WERI-Rb-1 (cell line): ENCODE results near the gene TEX38.
"Not testable (repeated sequence)": the region's sequence is repeated elsewhere in the genome, so short reads cannot be mapped to it uniquely, and the experiment has no call there.

Experiments
- DNase-seq: peaks from one replicate; pipeline ENCODE4 v3.0.0-alpha.2; 2020
- H3K27ac ChIP-seq: fragments of 250-450 bp; sonication (Bioruptor Pico); 2 replicates; pipeline ENCODE4 v1.5.1; 2020; ENCODE audit warnings: mild to moderate bottlenecking, moderate library complexity
- H3K27me3 ChIP-seq: fragments of 250-450 bp; sonication (Bioruptor Pico); 2 replicates; pipeline ENCODE4 v1.5.1; 2021; ENCODE audit warnings: mild to moderate bottlenecking, low read depth, moderate library complexity; ENCODE audit not compliant: insufficient read depth, severe bottlenecking
- H3K36me3 ChIP-seq: fragments of 250-450 bp; sonication (Bioruptor Pico); 2 replicates; pipeline ENCODE4 v1.5.1; 2020; ENCODE audit warnings: mild to moderate bottlenecking, moderate library complexity
- H3K4me3 ChIP-seq: 2 replicates; pipeline ENCODE4 v1.5.1; 2011; ENCODE audit warnings: low read depth, mild to moderate bottlenecking, control low read depth, low read length
- H3K9me3 ChIP-seq: fragments of 250-450 bp; sonication (Bioruptor Pico); 2 replicates; pipeline ENCODE4 v1.5.1; 2021; ENCODE audit warnings: mild to moderate bottlenecking, moderate library complexity; ENCODE audit not compliant: severe bottlenecking
- TF ChIP-seq, protein P1 (sequence below): IDR thresholded peaks from 2 replicates; pipeline ENCODE4 v1.5.1; 2011; ENCODE audit warnings: low read depth, mild to moderate bottlenecking, control low read depth, inconsistent platforms, low read length

TEX38 gene

DNA sequence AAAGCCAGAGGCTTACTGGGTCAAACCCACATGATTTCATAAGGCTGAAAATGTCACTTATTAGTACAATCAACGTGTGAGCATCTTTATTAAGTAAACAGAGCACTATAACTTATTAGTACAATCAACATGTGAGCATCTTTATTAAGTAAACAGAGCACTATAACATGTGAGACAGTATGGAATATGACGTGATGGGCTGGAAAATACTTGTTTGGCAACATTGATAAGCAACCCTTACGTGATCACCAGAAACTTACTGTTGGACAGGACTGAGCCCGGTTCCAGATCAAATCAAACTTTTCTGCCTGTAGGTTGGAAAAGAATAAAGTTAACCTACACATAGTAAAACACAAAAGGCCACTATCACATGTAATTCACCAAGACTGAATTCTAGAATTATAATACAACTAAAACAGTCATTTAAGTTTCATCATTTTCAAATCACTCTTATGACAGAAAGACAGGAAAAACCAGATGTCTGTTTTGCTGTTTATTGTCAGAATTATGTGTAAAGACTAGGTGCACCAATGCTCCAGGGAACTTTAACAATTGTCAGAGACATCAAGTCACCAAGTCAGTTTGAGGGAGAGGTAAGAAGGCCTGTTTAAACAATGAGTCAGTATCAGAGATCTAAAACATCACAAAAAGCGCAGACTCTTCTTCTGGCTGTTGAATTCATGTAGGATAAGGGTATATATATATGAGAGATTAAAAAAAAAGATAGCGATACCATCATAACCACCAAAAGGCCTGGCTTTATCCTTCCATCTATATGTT is 19.1 kb upstream of the TEX38 start:
- no peaks in the 10 kb centered on the region for H3K27me3 ChIP-seq
- H3K4me3 ChIP-seq, result no peak overlapping the region
- H3K36me3 ChIP-seq, result peaks cover 13% of the 10 kb centered on the region
- H3K9me3 ChIP-seq, result peaks cover 6% of the 10 kb centered on the region
- TF ChIP-seq, protein P1, sequence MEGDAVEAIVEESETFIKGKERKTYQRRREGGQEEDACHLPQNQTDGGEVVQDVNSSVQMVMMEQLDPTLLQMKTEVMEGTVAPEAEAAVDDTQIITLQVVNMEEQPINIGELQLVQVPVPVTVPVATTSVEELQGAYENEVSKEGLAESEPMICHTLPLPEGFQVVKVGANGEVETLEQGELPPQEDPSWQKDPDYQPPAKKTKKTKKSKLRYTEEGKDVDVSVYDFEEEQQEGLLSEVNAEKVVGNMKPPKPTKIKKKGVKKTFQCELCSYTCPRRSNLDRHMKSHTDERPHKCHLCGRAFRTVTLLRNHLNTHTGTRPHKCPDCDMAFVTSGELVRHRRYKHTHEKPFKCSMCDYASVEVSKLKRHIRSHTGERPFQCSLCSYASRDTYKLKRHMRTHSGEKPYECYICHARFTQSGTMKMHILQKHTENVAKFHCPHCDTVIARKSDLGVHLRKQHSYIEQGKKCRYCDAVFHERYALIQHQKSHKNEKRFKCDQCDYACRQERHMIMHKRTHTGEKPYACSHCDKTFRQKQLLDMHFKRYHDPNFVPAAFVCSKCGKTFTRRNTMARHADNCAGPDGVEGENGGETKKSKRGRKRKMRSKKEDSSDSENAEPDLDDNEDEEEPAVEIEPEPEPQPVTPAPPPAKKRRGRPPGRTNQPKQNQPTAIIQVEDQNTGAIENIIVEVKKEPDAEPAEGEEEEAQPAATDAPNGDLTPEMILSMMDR, result no peak
- no peak for DNase-seq
- no peak overlapping the region for H3K27ac ChIP-seq

DNA sequence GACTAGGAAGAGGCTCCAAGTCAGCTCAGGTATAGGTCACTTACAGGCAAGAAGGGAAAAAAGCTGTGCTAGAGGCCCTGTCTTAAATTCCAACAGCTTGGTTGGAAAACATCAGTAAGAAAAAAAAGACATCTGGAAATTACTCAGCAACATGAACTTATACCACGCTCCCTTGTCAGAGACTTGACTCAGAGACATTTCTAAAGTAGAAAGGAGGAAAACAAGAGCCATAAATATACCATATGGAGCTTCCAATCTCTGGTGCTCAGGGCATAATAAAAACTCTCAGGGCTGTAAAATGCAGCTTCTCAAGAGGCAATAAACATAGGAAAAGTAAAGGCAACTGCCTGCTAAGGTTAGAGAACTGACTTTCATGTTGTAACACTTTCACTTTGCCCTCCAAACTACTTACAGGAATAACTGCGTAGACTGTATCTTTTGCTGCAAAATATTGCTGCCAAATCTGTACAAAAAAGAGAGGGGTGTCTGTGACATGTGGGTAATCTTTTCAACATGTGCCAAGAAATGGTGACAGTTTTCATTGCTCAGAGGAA is 18.2 kb upstream of the TEX38 start:
- H3K9me3 ChIP-seq, result peaks cover 6% of the 10 kb centered on the region
- no peak for DNase-seq
- TF ChIP-seq, protein P1, result no peak
- no peak overlapping the region for H3K27ac ChIP-seq
- no peaks in the 10 kb centered on the region for H3K27me3 ChIP-seq
- H3K36me3 ChIP-seq, result peaks cover 21% of the 10 kb centered on the region
- H3K4me3 ChIP-seq, result no peak overlapping the region

DNA sequence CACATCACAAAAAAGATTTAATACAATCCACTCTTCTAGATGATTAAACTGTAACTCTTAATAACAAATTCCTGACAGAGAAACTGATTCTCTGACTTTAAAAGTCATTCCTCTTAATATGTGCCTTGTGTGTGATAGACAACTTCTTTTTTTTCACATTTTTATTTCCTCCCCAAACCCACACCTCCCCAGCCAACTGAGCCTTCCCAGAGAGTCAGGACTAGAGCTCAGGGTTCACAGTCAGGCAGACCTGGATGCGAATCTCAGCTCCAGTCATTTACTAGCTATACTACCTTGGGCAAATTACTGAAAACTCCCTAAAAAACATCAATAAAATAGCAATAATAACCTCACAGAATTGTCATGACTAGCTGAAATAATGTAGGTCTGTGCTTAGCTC is 17.6 kb upstream of the TEX38 start:
- TF ChIP-seq, protein P1, result no peak
- H3K27ac ChIP-seq, result no peak overlapping the region
- no peak overlapping the region for H3K4me3 ChIP-seq
- no peak for DNase-seq
- H3K9me3 ChIP-seq, result peaks cover 6% of the 10 kb centered on the region
- no peaks in the 10 kb centered on the region for H3K27me3 ChIP-seq
- H3K36me3 ChIP-seq, result peaks cover 21% of the 10 kb centered on the region

DNA sequence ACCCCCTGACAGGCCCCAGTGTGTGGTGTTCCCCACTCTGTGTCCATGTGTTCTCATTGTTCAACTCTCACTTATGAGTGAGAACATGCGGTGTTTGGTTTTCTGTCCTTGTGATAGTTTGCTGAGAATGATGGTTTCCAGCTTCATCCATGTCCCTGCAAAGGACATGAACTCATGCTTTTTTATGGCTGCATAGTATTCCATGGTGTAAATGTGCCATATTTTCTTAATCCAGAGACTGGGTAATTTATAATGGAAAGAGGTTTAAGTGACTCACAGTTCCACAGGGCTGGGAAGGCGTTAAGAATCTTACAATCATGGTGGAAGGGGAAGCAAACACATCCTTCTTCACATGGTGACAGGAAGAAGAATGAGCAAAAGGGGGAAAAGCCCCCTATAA is 17.0 kb upstream of the TEX38 start:
- H3K36me3 ChIP-seq, result peaks cover 17% of the 10 kb centered on the region
- H3K4me3 ChIP-seq, H3K9me3 ChIP-seq, H3K27ac ChIP-seq, DNase-seq, H3K27me3 ChIP-seq: not testable (repeated sequence)

DNA sequence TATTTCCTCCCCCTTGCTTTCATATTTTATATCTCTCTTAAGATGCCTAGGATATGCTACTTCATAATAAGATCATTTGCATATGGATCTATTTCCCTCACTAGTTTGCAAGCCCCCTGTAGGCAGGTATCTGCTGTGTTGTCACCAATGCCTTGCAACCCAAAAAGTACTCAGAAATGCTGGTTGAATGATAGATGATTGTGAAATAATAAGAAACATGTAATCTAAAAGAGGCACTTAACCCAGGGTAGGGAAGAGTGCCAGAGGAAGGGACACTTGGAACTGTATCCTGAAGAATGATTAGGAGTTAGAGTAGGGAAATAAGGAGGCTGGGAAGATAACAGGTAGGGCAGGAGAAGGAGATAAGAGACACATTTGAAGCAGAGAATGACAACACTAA is 15.8 kb upstream of the TEX38 start:
- no peaks in the 10 kb centered on the region for H3K27me3 ChIP-seq
- TF ChIP-seq, protein P1, result no peak
- H3K9me3 ChIP-seq, result no peaks in the 10 kb centered on the region
- no peak overlapping the region for H3K4me3 ChIP-seq
- peaks cover 16% of the 10 kb centered on the region for H3K36me3 ChIP-seq
- no peak for DNase-seq
- no peak overlapping the region for H3K27ac ChIP-seq

DNA sequence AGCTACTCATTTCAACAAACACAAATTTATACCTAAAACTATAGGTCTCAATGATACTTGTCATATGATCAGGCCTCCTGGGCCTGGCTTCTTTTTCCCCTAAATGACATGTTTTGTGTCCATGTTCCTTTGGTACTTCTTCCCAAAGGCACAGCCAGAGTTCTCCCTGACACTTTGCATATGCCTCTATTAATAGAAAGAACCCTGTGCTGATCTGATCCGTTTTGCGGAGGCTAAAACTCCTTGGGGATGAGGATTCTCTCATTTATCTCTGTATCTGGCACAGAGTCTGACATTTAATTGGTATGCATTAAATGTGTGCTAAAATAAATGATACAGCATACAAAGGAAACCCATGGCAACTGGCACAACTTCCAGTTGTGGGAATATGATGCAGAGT is 15.0 kb upstream of the TEX38 start:
- Histone ChIP-seq H3K36me3 (peaks cover 13% of the 10 kb centered on the region), H3K27ac (no peak overlapping the region), H3K4me3 (no peak overlapping the region), H3K9me3 (no peaks in the 10 kb centered on the region), H3K27me3 (no peaks in the 10 kb centered on the region)
- DNase-seq, result no peak
- TF ChIP-seq, protein P1, result no peak
